GM03348 (cell line): Measurements from ENCODE around the gene BORCS8.
"Not testable (repeated sequence)": the region's sequence is repeated elsewhere in the genome, so short reads cannot be mapped to it uniquely, and the experiment has no call there.

Source experiments
- DNase-seq: peaks from one replicate; pipeline ENCODE4 v3.0.0; 2012; ENCODE audit warnings: low spot score

The BORCS8 gene

GRCh38 chr19:19148504-19148903 lies 43.4 kb downstream of the BORCS8 start:
- DNase-seq, result not testable (repeated sequence)

- DNase-seq, result no peak
Observed at GRCh38 chr19:19147344-19147743, 44.6 kb downstream of the BORCS8 start.

GRCh38 chr19:19146865-19147264 lies 45.1 kb downstream of the BORCS8 start:
- DNase-seq, result no peak

GRCh38 chr19:19145684-19146608 lies 46.0 kb downstream of the BORCS8 start:
- DNase-seq, result peak; percentile 90

- no peak for DNase-seq
Observed at GRCh38 chr19:19145281-19145680, 46.7 kb downstream of the BORCS8 start.

- DNase-seq, result no peak
Observed at GRCh38 chr19:19142347-19142746, 49.6 kb downstream of the BORCS8 start.

- no peak for DNase-seq
Observed at GRCh38 chr19:19140476-19140875, 51.5 kb downstream of the BORCS8 start.

GRCh38 chr19:19139876-19140229 lies 52.1 kb downstream of the BORCS8 start:
- no peak for DNase-seq

- DNase-seq, result peak; percentile 100
Observed at GRCh38 chr19:19138109-19138981, 53.6 kb downstream of the BORCS8 start, which contains the start of gene TMEM161A. TSS of gene TMEM161A (minus strand) at chr19:19138478. CDS start at chr19:19138428, 50 bp downstream.

- DNase-seq, result peak; percentile 43
Observed at GRCh38 chr19:19137556-19138108, 54.3 kb downstream of the BORCS8 start.

GRCh38 chr19:19135713-19136112 lies 56.2 kb downstream of the BORCS8 start:
- DNase-seq, result not testable (repeated sequence)

GRCh38 chr19:19134687-19135158 lies 57.2 kb downstream of the BORCS8 start:
- DNase-seq, result no peak

GRCh38 chr19:19133985-19134384 lies 58.0 kb downstream of the BORCS8 start:
- no peak for DNase-seq

GRCh38 chr19:19132912-19133311 lies 59.0 kb downstream of the BORCS8 start:
- no peak for DNase-seq

- DNase-seq, result no peak
Observed at GRCh38 chr19:19131989-19132388, 60.0 kb downstream of the BORCS8 start.
